Urinary bladder (tissue), 4 donors: ENCODE results near the gene WDR82. TPM values are rescaled to one million over a fixed set of nuclear protein-coding genes. Genes with fewer than 3 reads are reported as not detected.
A peak's percentile ranks its signal among the peaks of the same experiment; 100 is the strongest.

Experiments used
- DNase-seq: peaks from one replicate; pipeline ENCODE4 v3.0.0-alpha.2; 2015; ENCODE audit errors: extremely low spot score
- H3K27ac ChIP-seq: one replicate; pipeline ENCODE4 v1.5.1; 2013; ENCODE audit warnings: low read depth, mild to moderate bottlenecking, moderate library complexity
- H3K36me3 ChIP-seq: one replicate; pipeline ENCODE4 v1.6.1; 2013; ENCODE audit warnings: mild to moderate bottlenecking, moderate library complexity; ENCODE audit not compliant: insufficient read depth
- H3K4me1 ChIP-seq: one replicate; pipeline ENCODE4 v1.6.1; 2013; ENCODE audit warnings: mild to moderate bottlenecking, moderate library complexity; ENCODE audit not compliant: insufficient read depth
- H3K4me3 ChIP-seq: one replicate; pipeline ENCODE4 v1.5.1; 2013; ENCODE audit warnings: low read depth, low read length
- WGBS: extraction: QIAGEN DNeasy Blood & Tissue Kit; methylation state at CpG from one replicate; pipeline ENCODE4 v1.1.7; 2013; 5-methylcytosine and 5-hydroxymethylcytosine counted together
- polyA plus RNA-seq: library from polyadenylated mRNA; stranded (reverse); fragments of 200-250 nt; gene quantifications from one replicate; pipeline ENCODE4 v1.2.3, GENCODE V29; 2013
- total RNA-seq: library from RNA; depleted of rRNA; stranded (reverse); fragments of >200 nt; gene quantifications from one replicate; pipeline ENCODE4 v1.2.3, GENCODE V29; 2014
- donor health status: healthy with polysubstance abuse.
- donor health status: healthy.

The WDR82 gene
- total RNA-seq, result 70.2 TPM
- polyA plus RNA-seq, result 73.7 TPM

- H3K4me1 ChIP-seq, result no peaks in the 10 kb centered on the region
- H3K27ac ChIP-seq, result peak within 1 kb of the TSS; percentile 98
- no peaks in the 10 kb centered on the region for H3K36me3 ChIP-seq
- peak within 1 kb of the TSS; percentile 67 for H3K4me3 ChIP-seq
- WGBS, result under 1% methylated on average over 58 of the region's 58 CpGs
- peak; percentile 78 for DNase-seq
Observed at GRCh38 chr3:52278510-52279069, at the start of gene WDR82. WDR82 (minus strand) TSS chr3:52278649; CDS start chr3:52278361, 288 bp downstream.

GRCh38 chr3:52327486-52328290 lies 49.2 kb upstream of the WDR82 start:
- DNase-seq, result no peak
- WGBS, result 70% methylated on average over 5 of the region's 5 CpGs

GRCh38 chr3:52326976-52327375 lies 48.5 kb upstream of the WDR82 start:
- H3K4me3 ChIP-seq, result no peak overlapping the region
- no peaks in the 10 kb centered on the region for H3K36me3 ChIP-seq
- DNase-seq, result no peak
- WGBS, result 90% methylated on average over 6 of the region's 6 CpGs
- no peak overlapping the region for H3K27ac ChIP-seq
- H3K4me1 ChIP-seq, result no peaks in the 10 kb centered on the region

More at GRCh38 chr3:52327486-52328290, 49.2 kb upstream of the WDR82 start:
- Histone ChIP-seq H3K36me3 (no peaks in the 10 kb centered on the region), H3K4me1 (no peaks in the 10 kb centered on the region), H3K27ac (no peak overlapping the region), H3K4me3 (no peak overlapping the region)

GRCh38 chr3:52325686-52326085 lies 47.2 kb upstream of the WDR82 start:
- no peak for DNase-seq
- no peaks in the 10 kb centered on the region for H3K36me3 ChIP-seq
- no peaks in the 10 kb centered on the region for H3K4me1 ChIP-seq
- no peak overlapping the region for H3K27ac ChIP-seq
- H3K4me3 ChIP-seq, result no peak overlapping the region

- no peak for DNase-seq
- H3K36me3 ChIP-seq, result no peaks in the 10 kb centered on the region
Observed at GRCh38 chr3:52324676-52325075, 46.2 kb upstream of the WDR82 start.

GRCh38 chr3:52323526-52324295 lies 45.3 kb upstream of the WDR82 start:
- no peak overlapping the region for H3K4me3 ChIP-seq
- H3K27ac ChIP-seq, result no peak overlapping the region
- WGBS, result 82% methylated on average over 11 of the region's 11 CpGs
- no peaks in the 10 kb centered on the region for H3K4me1 ChIP-seq
- DNase-seq, result no peak
- no peaks in the 10 kb centered on the region for H3K36me3 ChIP-seq

More at GRCh38 chr3:52324676-52325075, 46.2 kb upstream of the WDR82 start:
- no peak overlapping the region for H3K4me3 ChIP-seq
- 93% methylated on average over 9 of the region's 9 CpGs for WGBS
- H3K27ac ChIP-seq, result no peak overlapping the region
- no peaks in the 10 kb centered on the region for H3K4me1 ChIP-seq

GRCh38 chr3:52322466-52322865 lies 44.0 kb upstream of the WDR82 start:
- no peak for DNase-seq
- Histone ChIP-seq H3K4me1 (no peaks in the 10 kb centered on the region), H3K36me3 (no peaks in the 10 kb centered on the region), H3K4me3 (no peak overlapping the region), H3K27ac (no peak overlapping the region)
- 90% methylated on average over 7 of the region's 7 CpGs for WGBS

GRCh38 chr3:52321481-52321880 lies 43.0 kb upstream of the WDR82 start:
- WGBS, result 75% methylated on average over 5 of the region's 5 CpGs
- H3K4me1 ChIP-seq, result no peaks in the 10 kb centered on the region
- no peak for DNase-seq
- H3K4me3 ChIP-seq, result no peak overlapping the region
- H3K27ac ChIP-seq, result no peak overlapping the region
- no peaks in the 10 kb centered on the region for H3K36me3 ChIP-seq

GRCh38 chr3:52319921-52320595 lies 41.6 kb upstream of the WDR82 start:
- WGBS, result 79% methylated on average over 10 of the region's 10 CpGs
- Histone ChIP-seq H3K36me3 (no peaks in the 10 kb centered on the region), H3K4me3 (no peak overlapping the region)

GRCh38 chr3:52318186-52318816 lies 39.9 kb upstream of the WDR82 start:
- 59% methylated on average over 14 of the region's 14 CpGs for WGBS
- H3K36me3 ChIP-seq, result no peaks in the 10 kb centered on the region
- no peak for DNase-seq
- no peak overlapping the region for H3K27ac ChIP-seq
- H3K4me3 ChIP-seq, result no peak overlapping the region
- no peaks in the 10 kb centered on the region for H3K4me1 ChIP-seq

More at GRCh38 chr3:52319921-52320595, 41.6 kb upstream of the WDR82 start:
- Histone ChIP-seq H3K4me1 (no peaks in the 10 kb centered on the region), H3K27ac (no peak overlapping the region)
- no peak for DNase-seq

GRCh38 chr3:52317208-52318000 lies 39.0 kb upstream of the WDR82 start:
- DNase-seq, result no peak
- no peak overlapping the region for H3K27ac ChIP-seq
- peak overlapping the region; percentile 29 for H3K4me3 ChIP-seq
- no peaks in the 10 kb centered on the region for H3K4me1 ChIP-seq
- no peaks in the 10 kb centered on the region for H3K36me3 ChIP-seq
- 9% methylated on average over 45 of the region's 45 CpGs for WGBS

- Histone ChIP-seq H3K27ac (no peak within 1 kb of the TSS), H3K36me3 (no peaks in the 10 kb centered on the region), H3K4me3 (no peak within 1 kb of the TSS), H3K4me1 (no peaks in the 10 kb centered on the region)
- 94% methylated on average over 3 of the region's 3 CpGs for WGBS
- DNase-seq, result no peak
Observed at GRCh38 chr3:52315977-52316764, 37.7 kb upstream of the WDR82 start, which contains the start of gene DNAH1. DNAH1 (plus strand) TSS chr3:52316319; CDS start chr3:52322443, 6,124 bp downstream.
